Muscle layer of colon (tissue), 2 donors: ENCODE measurements around the gene PSMF1.

Experiments used
- H3K27ac ChIP-seq: one replicate; pipeline ENCODE4 v1.7.0; 2013; ENCODE audit warnings: low read depth, mild to moderate bottlenecking, low read length, moderate library complexity
- H3K27me3 ChIP-seq, 2 donors: one replicate each; pipeline ENCODE4 v1.7.0; 2013; ENCODE audit warnings: low read length in 2 of 2, mild to moderate bottlenecking in 2 of 2; ENCODE audit not compliant: insufficient read depth in 2 of 2, control insufficient read depth in 1 of 2
- H3K36me3 ChIP-seq: one replicate; pipeline ENCODE4 v1.7.0; 2013; ENCODE audit warnings: mild to moderate bottlenecking, low read length; ENCODE audit not compliant: insufficient read depth
- H3K4me1 ChIP-seq: one replicate; pipeline ENCODE4 v1.7.0; 2013; ENCODE audit warnings: mild to moderate bottlenecking, low read length; ENCODE audit not compliant: insufficient read depth
- H3K4me3 ChIP-seq, 2 donors: one replicate each; pipeline ENCODE4 v1.7.0; 2013; ENCODE audit warnings: low read length in 2 of 2, low read depth in 1 of 2, mild to moderate bottlenecking in 1 of 2, moderate library complexity in 1 of 2
- H3K9ac ChIP-seq: one replicate; pipeline ENCODE4 v1.7.0; 2013; ENCODE audit warnings: low read length
- H3K9me3 ChIP-seq: one replicate; pipeline ENCODE4 v1.7.0; 2013; ENCODE audit warnings: mild to moderate bottlenecking, low read length
- donor health status: abdominal sarcoma.
- donor health status: Adenocarcinoma of cecum.

PSMF1 gene

GRCh38 chr20:1118336-1119127 is at the start of gene PSMF1:
TSS of gene PSMF1 (plus strand) at chr20:1118602. CDS start at chr20:1118774, 172 bp downstream.
- H3K27me3 ChIP-seq = no peaks in the 10 kb centered on the region
- H3K9ac ChIP-seq = peak within 1 kb of the TSS; percentile 91
- H3K9me3 ChIP-seq = no peaks in the 10 kb centered on the region
- H3K27ac ChIP-seq = peak within 1 kb of the TSS; percentile 36
- H3K4me3 ChIP-seq = peak within 1 kb of the TSS; percentile 90 to 99
- peaks cover 4% of the 10 kb centered on the region for H3K36me3 ChIP-seq
- peaks cover 35% of the 10 kb centered on the region for H3K4me1 ChIP-seq

- H3K27me3 ChIP-seq = no peaks in the 10 kb centered on the region
- H3K27ac ChIP-seq = no peak overlapping the region
- no peak overlapping the region for H3K4me3 ChIP-seq
- no peaks in the 10 kb centered on the region for H3K36me3 ChIP-seq
- H3K9ac ChIP-seq = no peak overlapping the region
- no peaks in the 10 kb centered on the region for H3K9me3 ChIP-seq
- H3K4me1 ChIP-seq = no peaks in the 10 kb centered on the region
These were observed 46.1 kb upstream of the PSMF1 start for GRCh38 chr20:1072258-1072657.

DNA sequence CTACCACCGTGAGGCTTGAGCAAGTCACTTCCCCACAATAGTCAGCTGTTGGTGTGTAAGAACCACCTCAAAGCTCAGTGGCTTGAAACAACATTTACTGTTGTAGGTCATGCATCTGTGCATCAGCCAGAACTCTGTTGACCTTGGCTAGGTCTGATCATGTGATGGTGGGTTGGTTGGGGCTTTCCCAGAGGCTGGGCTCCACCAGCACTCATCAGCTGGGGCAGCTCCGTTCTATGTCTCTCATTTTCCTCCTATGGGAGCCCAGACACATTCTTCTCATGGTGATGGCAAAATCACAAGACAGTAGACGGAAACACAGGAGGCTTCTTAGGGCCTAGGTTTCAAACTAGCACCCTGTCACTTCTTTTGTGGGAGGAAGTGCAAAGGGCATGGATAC is 42.8 kb upstream of the PSMF1 start:
- Histone ChIP-seq H3K36me3 (no peaks in the 10 kb centered on the region), H3K27ac (no peak overlapping the region), H3K4me1 (no peaks in the 10 kb centered on the region), H3K9me3 (no peaks in the 10 kb centered on the region), H3K27me3 (no peaks in the 10 kb centered on the region), H3K9ac (no peak overlapping the region), H3K4me3 (no peak overlapping the region)

- no peaks in the 10 kb centered on the region for H3K27me3 ChIP-seq
- H3K36me3 ChIP-seq = no peaks in the 10 kb centered on the region
- H3K4me1 ChIP-seq = no peaks in the 10 kb centered on the region
- no peaks in the 10 kb centered on the region for H3K9me3 ChIP-seq
- H3K4me3 ChIP-seq = no peak overlapping the region
- no peak overlapping the region for H3K27ac ChIP-seq
- no peak overlapping the region for H3K9ac ChIP-seq
These were observed 36.5 kb upstream of the PSMF1 start for GRCh38 chr20:1081891-1082290.

DNA sequence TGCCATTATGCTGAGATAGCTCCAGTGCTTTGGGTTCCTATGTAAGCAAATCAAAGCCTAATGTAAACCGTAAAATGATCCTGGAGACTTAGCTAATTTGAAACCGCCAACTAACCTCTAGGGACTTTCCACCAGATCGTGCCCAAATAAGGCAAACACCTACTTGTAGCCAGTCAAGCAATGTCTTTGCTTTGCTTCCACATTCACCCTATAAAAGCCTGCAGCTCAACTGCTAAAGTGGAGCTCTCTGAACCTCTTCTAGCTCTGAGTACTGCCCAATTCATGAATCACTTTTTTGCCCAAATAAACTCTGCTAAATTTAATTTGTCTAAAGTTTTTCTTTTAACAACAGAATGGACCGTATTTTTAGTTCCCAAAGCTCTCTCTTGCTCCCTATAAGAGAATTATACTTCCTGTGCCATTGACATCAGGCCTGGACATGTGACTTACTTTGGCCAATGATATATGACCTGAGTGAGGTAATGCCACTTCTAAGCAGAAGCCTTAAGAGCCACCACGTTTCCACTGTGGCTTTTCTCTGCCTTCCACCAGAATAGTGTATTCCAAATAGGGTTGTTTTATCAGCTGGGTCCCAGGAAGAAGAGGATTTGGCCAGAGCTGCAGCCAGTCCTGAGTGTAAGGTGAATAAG is 34.8 kb upstream of the PSMF1 start:
- Histone ChIP-seq H3K4me1 (no peaks in the 10 kb centered on the region), H3K36me3 (no peaks in the 10 kb centered on the region), H3K9me3 (no peaks in the 10 kb centered on the region), H3K27ac (no peak overlapping the region), H3K9ac (no peak overlapping the region), H3K4me3 (no peak overlapping the region), H3K27me3 (no peaks in the 10 kb centered on the region)

- no peaks in the 10 kb centered on the region for H3K36me3 ChIP-seq
- H3K9ac ChIP-seq = no peak overlapping the region
- H3K4me3 ChIP-seq = no peak overlapping the region
- no peak overlapping the region for H3K27ac ChIP-seq
- H3K9me3 ChIP-seq = no peaks in the 10 kb centered on the region
- H3K27me3 ChIP-seq = no peaks in the 10 kb centered on the region
- H3K4me1 ChIP-seq = no peaks in the 10 kb centered on the region
These were observed 32.7 kb upstream of the PSMF1 start for GRCh38 chr20:1085492-1086276.

GRCh38 chr20:1086277-1087213 is 31.9 kb upstream of the PSMF1 start:
- H3K27ac ChIP-seq = no peak overlapping the region
- no peaks in the 10 kb centered on the region for H3K4me1 ChIP-seq
- no peaks in the 10 kb centered on the region for H3K36me3 ChIP-seq
- no peak overlapping the region for H3K9ac ChIP-seq
- no peak overlapping the region for H3K4me3 ChIP-seq
- no peaks in the 10 kb centered on the region for H3K27me3 ChIP-seq
- no peaks in the 10 kb centered on the region for H3K9me3 ChIP-seq

DNA sequence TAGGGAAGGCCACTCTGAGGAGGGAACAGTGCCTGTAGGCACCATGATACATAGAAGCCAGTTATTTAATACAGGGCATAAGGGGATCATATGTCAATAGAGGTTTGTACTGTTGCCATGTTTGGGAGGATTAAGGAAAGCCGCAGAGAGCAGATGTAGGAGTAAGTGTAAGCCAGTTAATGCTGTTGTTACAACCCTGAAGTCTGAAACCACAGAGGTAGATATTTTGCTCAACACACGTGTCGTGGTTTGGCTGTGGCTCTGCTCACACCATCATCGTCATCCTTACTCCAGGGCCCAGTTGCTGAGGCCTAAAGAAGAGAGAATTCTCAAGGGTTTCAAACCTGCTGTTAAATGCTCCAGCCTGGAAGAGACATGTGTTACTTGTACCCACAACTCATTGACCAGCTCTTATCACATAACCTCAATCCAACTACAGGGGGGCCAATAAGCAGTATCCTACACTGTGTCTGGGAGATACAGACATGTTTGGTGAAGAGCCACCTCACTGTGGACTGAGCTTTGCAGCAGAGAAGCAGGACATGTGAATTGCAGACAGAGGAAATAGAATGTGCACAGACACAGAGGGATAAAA is 31.0 kb upstream of the PSMF1 start:
- H3K27ac ChIP-seq = no peak overlapping the region
- H3K4me3 ChIP-seq = no peak overlapping the region
- no peaks in the 10 kb centered on the region for H3K36me3 ChIP-seq
- no peaks in the 10 kb centered on the region for H3K27me3 ChIP-seq
- H3K9ac ChIP-seq = no peak overlapping the region
- H3K9me3 ChIP-seq = no peaks in the 10 kb centered on the region
- no peaks in the 10 kb centered on the region for H3K4me1 ChIP-seq

GRCh38 chr20:1094751-1095150 is 23.7 kb upstream of the PSMF1 start:
- H3K36me3 ChIP-seq = no peaks in the 10 kb centered on the region

DNA sequence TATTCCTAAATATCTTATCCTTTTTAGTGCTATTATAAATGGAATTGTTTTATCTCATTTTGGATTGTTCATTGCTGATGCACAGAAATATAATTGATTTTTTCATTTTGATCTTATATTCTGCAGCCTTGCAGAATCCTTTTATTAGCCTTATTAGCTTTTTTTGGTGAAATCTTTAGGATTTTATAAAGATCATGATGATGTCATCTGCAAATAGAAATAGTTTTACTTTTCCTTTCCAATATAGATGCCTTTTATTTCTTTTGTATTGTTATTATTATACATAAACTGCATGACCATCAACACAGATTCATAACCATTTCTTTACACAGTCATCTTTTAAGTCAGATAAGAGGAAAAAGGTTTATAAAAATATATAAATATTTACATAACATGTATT is 16.9 kb upstream of the PSMF1 start:
- no peak overlapping the region for H3K27ac ChIP-seq
- no peaks in the 10 kb centered on the region for H3K36me3 ChIP-seq
- no peaks in the 10 kb centered on the region for H3K27me3 ChIP-seq
- no peak overlapping the region for H3K4me3 ChIP-seq
- no peaks in the 10 kb centered on the region for H3K4me1 ChIP-seq
- H3K9me3 ChIP-seq = no peaks in the 10 kb centered on the region
- no peak overlapping the region for H3K9ac ChIP-seq

More at GRCh38 chr20:1094751-1095150, 23.7 kb upstream of the PSMF1 start:
- H3K27me3 ChIP-seq = no peaks in the 10 kb centered on the region
- H3K27ac ChIP-seq = no peak overlapping the region
- no peaks in the 10 kb centered on the region for H3K4me1 ChIP-seq
- H3K9ac ChIP-seq = no peak overlapping the region
- H3K9me3 ChIP-seq = no peaks in the 10 kb centered on the region
- H3K4me3 ChIP-seq = no peak overlapping the region
